PC-3 (cell line): ENCODE measurements around the gene DCAF15.

Experiments
- CTCF ChIP-seq: fragments of 300-600 bp; sonication (generic); conservative IDR thresholded peaks from 2 replicates; pipeline ENCODE4 v1.5.1; 2017; ENCODE audit warnings: antibody characterized with exemption, low read depth, mild to moderate bottlenecking, low read length
- EZH2 ChIP-seq: fragments of 300-600 bp; sonication (generic); IDR thresholded peaks from one replicate; pipeline ENCODE4 v1.6.1; 2017; ENCODE audit warnings: antibody characterized with exemption, mild to moderate bottlenecking, low read length; ENCODE audit not compliant: unreplicated experiment
- EZH2phosphoT487 ChIP-seq: fragments of 300-600 bp; sonication (generic); IDR thresholded peaks from 2 replicates; pipeline ENCODE4 v1.6.1; 2018; ENCODE audit warnings: mild to moderate bottlenecking, antibody characterized with exemption, low read length, borderline replicate concordance

DNA sequence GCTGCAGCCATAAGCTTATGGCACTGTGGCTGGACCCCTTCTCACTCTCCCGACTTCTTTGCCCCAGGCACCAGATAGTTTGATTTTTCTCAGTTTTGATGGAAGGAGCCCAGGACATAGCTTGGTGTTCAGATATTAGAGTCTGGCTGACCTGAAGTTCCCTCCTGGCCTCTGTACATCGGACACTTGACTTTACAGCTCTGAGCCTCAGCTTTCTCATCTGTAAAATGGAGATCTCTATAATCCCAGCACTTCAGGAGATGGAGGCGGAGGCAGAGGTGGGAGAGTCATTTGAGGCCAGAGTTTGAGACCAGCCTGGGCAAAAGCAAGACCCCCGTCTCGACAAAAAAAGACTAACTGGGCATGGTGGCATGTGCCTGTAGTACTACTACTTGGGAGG, 45.4 kb upstream of the DCAF15 start:
- TF ChIP-seq CTCF (no peak), EZH2phosphoT487 (no peak), EZH2 (no peak)
